H1 (cell line): ENCODE measurements around the gene NECAB3. TPM values are rescaled to one million over a fixed set of nuclear protein-coding genes. Genes with fewer than 3 reads are reported as not detected.

Experiments
- CTCF ChIA-PET: fragments of 300-600 bp; sonication (Branson Sonifier 250); formaldehyde crosslinking; loops from one replicate; lab custom pipeline; 2021; ENCODE audit not compliant: partially characterized antibody; lab: Charles Lee
- POLR2A ChIA-PET: fragments of 300-600 bp; sonication (Branson Sonifier 250); formaldehyde crosslinking; loops from one replicate; lab custom pipeline; 2021; ENCODE audit warnings: inconsistent platforms; ENCODE audit not compliant: partially characterized antibody; lab: Charles Lee
- DNase-seq, 2 experiments: peaks; one replicate each; pipeline versions ENCODE4 v3.0.0 to v3.0.0-alpha.2; 2010 to 2022; ENCODE audit warnings: low spot score in 2 of 2, low read depth in 1 of 2, mixed read lengths in 1 of 2
- FAIRE-seq: peaks from 2 replicates; lab custom pipeline; 2011; peaks lifted over from hg19 to GRCh38; lab: Jason Lieb, UNC
- H2AFZ ChIP-seq: 2 replicates; pipeline ENCODE4 v1.8.1; 2012; ENCODE audit warnings: low read length, inconsistent platforms
- H2AK5ac ChIP-seq: 2 replicates; pipeline ENCODE4 v1.6.1; 2013; ENCODE audit warnings: low read depth, low read length
- H2BK120ac ChIP-seq: replicated peaks from 2 replicates; pipeline ENCODE3; 2013; ENCODE audit warnings: low read depth, low read length, inconsistent platforms
- H2BK12ac ChIP-seq: 2 replicates; pipeline ENCODE4 v1.6.1; 2013; ENCODE audit warnings: low read depth, low read length
- H2BK15ac ChIP-seq: 2 replicates; pipeline ENCODE4 v1.6.1; 2013; ENCODE audit warnings: low read length
- H2BK20ac ChIP-seq: 2 replicates; pipeline ENCODE4 v1.6.1; 2013; ENCODE audit warnings: low read length
- H2BK5ac ChIP-seq: 2 replicates; pipeline ENCODE4 v1.6.1; 2013; ENCODE audit warnings: low read depth, low read length
- H3K14ac ChIP-seq: 2 replicates; pipeline ENCODE4 v1.6.1; 2013; ENCODE audit warnings: inconsistent platforms; ENCODE audit not compliant: insufficient read length
- H3K18ac ChIP-seq: 2 replicates; pipeline ENCODE4 v1.6.1; 2013; ENCODE audit warnings: low read length; ENCODE audit errors: extremely low read depth
- H3K23ac ChIP-seq: 2 replicates; pipeline ENCODE4 v1.6.1; 2013; ENCODE audit warnings: inconsistent platforms; ENCODE audit not compliant: insufficient read length
- H3K23me2 ChIP-seq: 2 replicates; pipeline ENCODE4 v1.6.1; 2013; ENCODE audit warnings: low read depth, low read length
- H3K27ac ChIP-seq: 2 replicates; pipeline ENCODE4 v1.6.1; 2011; ENCODE audit warnings: low read depth, low read length, inconsistent platforms
- H3K27me3 ChIP-seq, 4 experiments: replicated peaks in 1 of 4; 1 replicate in 1 of 4; 2 replicates in 3 of 4; pipeline versions ENCODE4 v1.6.1 to v1.8.1; 2011 to 2013; ENCODE audit warnings: low read length in 3 of 4, mild to moderate bottlenecking in 3 of 4, inconsistent platforms in 2 of 4, mixed read lengths in 2 of 4, moderate library complexity in 1 of 4; ENCODE audit not compliant: control insufficient read depth in 3 of 4, insufficient read depth in 3 of 4; ENCODE audit errors: extremely low read depth in 1 of 4
- H3K36me3 ChIP-seq, 4 experiments: 2 replicates each; pipeline versions ENCODE4 v1.6.1 to v1.8.1; 2011 to 2013; ENCODE audit warnings: mild to moderate bottlenecking in 4 of 4, low read length in 3 of 4, moderate library complexity in 2 of 4, control low read depth in 1 of 4, inconsistent platforms in 1 of 4; ENCODE audit not compliant: insufficient read depth in 4 of 4, control insufficient read depth in 2 of 4
- H3K4ac ChIP-seq: replicated peaks from 2 replicates; pipeline ENCODE3; 2013; ENCODE audit warnings: low read length, low read depth, mixed read lengths, inconsistent platforms; ENCODE audit not compliant: insufficient read length
- H3K4me1 ChIP-seq, 4 experiments: replicated peaks in 1 of 4; 1 replicate in 1 of 4; 2 replicates in 3 of 4; pipeline versions ENCODE4 v1.6.1 to v1.8.1; 2011 to 2013; ENCODE audit warnings: low read length in 3 of 4, inconsistent platforms in 2 of 4, mixed read lengths in 1 of 4; ENCODE audit not compliant: insufficient read depth in 4 of 4, control insufficient read depth in 3 of 4
- H3K4me2 ChIP-seq, 2 experiments: 2 replicates each; pipeline versions ENCODE4 v1.6.1 to v1.8.1; 2011 to 2013; ENCODE audit warnings: low read depth in 2 of 2, low read length in 2 of 2, control low read depth in 1 of 2, inconsistent platforms in 1 of 2, mild to moderate bottlenecking in 1 of 2; ENCODE audit not compliant: insufficient read depth in 1 of 2
- H3K4me3 ChIP-seq, 4 experiments: fragments of 200-600, 300-600 bp in 1 of 4; sonication (generic), shearing (Covaris generic), sonication (Bioruptor Twin) in 1 of 4; 2 replicates each; pipeline versions ENCODE4 v1.5.1 to v1.8.1; 2011 to 2016; ENCODE audit warnings: low read length in 4 of 4, low read depth in 3 of 4, control low read depth in 2 of 4, inconsistent platforms in 2 of 4, mild to moderate bottlenecking in 2 of 4, mixed read lengths in 1 of 4, moderate library complexity in 1 of 4; ENCODE audit not compliant: insufficient read depth in 2 of 4; ENCODE audit errors: extremely low read depth in 1 of 4
- H3K56ac ChIP-seq: replicated peaks from 2 replicates; pipeline ENCODE3; 2013; ENCODE audit warnings: low read depth, mild to moderate bottlenecking, mixed read lengths, low read length, inconsistent platforms; ENCODE audit not compliant: insufficient read length
- H3K79me1 ChIP-seq: 2 replicates; pipeline ENCODE4 v1.6.1; 2013; ENCODE audit warnings: low read depth, low read length, control low read depth
- H3K79me2 ChIP-seq, 2 experiments: 2 replicates each; pipeline versions ENCODE4 v1.6.1 to v1.8.1; 2012 to 2013; ENCODE audit warnings: low read length in 2 of 2, mild to moderate bottlenecking in 2 of 2, inconsistent platforms in 1 of 2; ENCODE audit not compliant: insufficient read depth in 2 of 2, control insufficient read depth in 1 of 2
- H3K9ac ChIP-seq, 4 experiments: replicated peaks in 1 of 4; 1 replicate in 1 of 4; 2 replicates in 3 of 4; pipeline versions ENCODE4 v1.6.1 to v1.8.1; 2011 to 2013; ENCODE audit warnings: low read depth in 3 of 4, low read length in 3 of 4, control low read depth in 2 of 4, mild to moderate bottlenecking in 2 of 4, moderate library complexity in 2 of 4, inconsistent platforms in 1 of 4; ENCODE audit errors: extremely low read depth in 1 of 4
- H3K9me3 ChIP-seq, 2 experiments: 2 replicates each; pipeline versions ENCODE4 v1.6.1 to v1.8.1; 2012 to 2013; ENCODE audit warnings: mild to moderate bottlenecking in 2 of 2, moderate library complexity in 2 of 2, control low read depth in 1 of 2, inconsistent platforms in 1 of 2, low read depth in 1 of 2, low read length in 1 of 2, mixed read lengths in 1 of 2; ENCODE audit not compliant: insufficient read depth in 2 of 2
- H4K20me1 ChIP-seq, 2 experiments: replicated peaks in 1 of 2; 2 replicates each; pipeline versions ENCODE3 to v1.8.1; 2011 to 2013; ENCODE audit warnings: inconsistent platforms in 2 of 2, low read length in 2 of 2, mild to moderate bottlenecking in 1 of 2; ENCODE audit not compliant: insufficient read depth in 2 of 2, control insufficient read depth in 1 of 2
- H4K5ac ChIP-seq: 2 replicates; pipeline ENCODE4 v1.6.1; 2013; ENCODE audit warnings: low read length, low read depth, mixed read lengths, inconsistent platforms; ENCODE audit not compliant: insufficient read length
- H4K8ac ChIP-seq: 2 replicates; pipeline ENCODE4 v1.8.0; 2013; ENCODE audit warnings: mild to moderate bottlenecking, moderate library complexity, low read length, inconsistent platforms; ENCODE audit not compliant: insufficient read depth; ENCODE audit errors: extremely low read depth
- H4K91ac ChIP-seq: replicated peaks from 2 replicates; pipeline ENCODE3; 2013; ENCODE audit warnings: low read length, mixed read lengths, inconsistent platforms; ENCODE audit not compliant: insufficient read length
- CEBPB ChIP-seq: IDR thresholded peaks from 2 replicates; pipeline ENCODE4 v1.6.1; 2012; ENCODE audit warnings: low read depth, low read length
- POLR2AphosphoS5 ChIP-seq: IDR thresholded peaks from 2 replicates; pipeline ENCODE4 v1.6.1; 2011; ENCODE audit warnings: low read depth, low read length
- WGBS, 2 experiments: shearing (Covaris generic) in 1 of 2; methylation state at CpG; one replicate each; pipeline versions ENCODE4 v1.1.6 to v1.1.7; 2013 to 2015; ENCODE audit warnings: low lambda C conversion rate in 2 of 2, mixed read lengths in 2 of 2, inconsistent platforms in 1 of 2, low coverage in 1 of 2, missing lambda C conversion rate in 1 of 2; ENCODE audit not compliant: insufficient replicate concordance in 2 of 2, insufficient coverage in 1 of 2, insufficient read length in 1 of 2; ENCODE audit errors: extremely low coverage in 1 of 2, missing lambda C conversion rate in 1 of 2; 5-methylcytosine and 5-hydroxymethylcytosine counted together
- polyA plus RNA-seq, 7 experiments: library from polyadenylated mRNA; depleted of rRNA in 3 of 7; stranded (reverse) in 5 of 7; unstranded in 2 of 7; fragments of >200 nt in 5 of 7; fragments of 200-250 nt in 2 of 7; gene quantifications; 1 replicate in 5 of 7; 2 replicates in 1 of 7; 4 replicates in 1 of 7; pipeline versions ENCODE4 v1.2.1 to v1.2.3, GENCODE V29; 2011 to 2013; ENCODE audit warnings: missing spikeins in 2 of 7, mixed read lengths in 2 of 7
- total RNA-seq: library from RNA; stranded (reverse); fragmentation: NEBNext Ultra II Directional; extraction: Animal tissue kit (Norgen Biotek cat#: 25700); gene quantifications from 2 replicates; pipeline ENCODE4 v1.2.1, GENCODE V29; 2021

The NECAB3 gene
- total and polyA plus RNA-seq, 2 of the 8 experiments (the other 6 are each of a cell fraction or from before 2014, with no cell fraction given), result 20.5 to 46.2 TPM

DNA sequence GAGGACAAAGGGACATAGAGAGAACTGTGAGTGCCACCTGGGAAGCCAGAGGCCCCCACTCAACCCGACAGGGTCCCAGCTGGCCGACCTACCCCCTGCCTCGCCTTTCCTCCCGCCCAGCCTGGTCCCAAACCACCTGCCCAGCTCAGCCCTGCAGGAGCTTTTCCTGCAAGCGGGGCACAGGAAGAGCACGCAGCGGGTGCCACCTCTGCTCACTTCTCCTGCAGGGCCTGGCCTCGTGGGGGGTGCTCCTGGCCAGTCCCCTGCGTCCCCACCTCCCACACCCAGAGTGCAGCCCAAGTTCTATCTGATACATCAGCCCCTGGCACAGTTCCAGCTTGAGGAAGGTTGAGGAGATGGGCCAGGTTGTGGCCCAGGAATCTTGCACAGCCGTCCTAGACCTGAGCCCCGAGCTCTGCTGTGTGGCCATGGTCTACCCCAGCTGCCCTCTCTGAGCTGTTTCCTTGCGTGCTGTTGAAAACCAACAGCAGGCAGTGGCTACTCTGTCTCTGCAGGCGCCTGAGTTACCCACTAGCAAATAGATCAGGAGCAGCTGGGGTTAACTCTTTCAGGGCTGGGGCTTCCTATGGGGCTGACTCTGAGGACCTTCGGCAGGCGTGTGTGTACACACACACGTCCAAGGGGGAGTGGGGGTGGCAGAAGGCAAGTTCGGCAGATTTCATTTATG, 1.7 kb downstream of the NECAB3 start:
- 0 out of 7 replicates have a peak overlapping the region, but pooled peaks of 1 of the 4 experiments have one; percentile 56 for H3K9ac ChIP-seq
- 80% methylated on average over 17 of the region's 17 CpGs; no CpG with 5 or more reads in 1 of the 2 experiments for WGBS, 2 experiments
- no peak overlapping the region for H3K23ac ChIP-seq
- no peak overlapping the region; the same call in 1 of the 2 replicates for H4K8ac ChIP-seq
- peaks cover 15% of the 10 kb centered on the region for H3K23me2 ChIP-seq
- DNase-seq (no peak), FAIRE-seq (no peak)
- H2BK20ac ChIP-seq, result no peak overlapping the region
- H3K4me3 ChIP-seq, result peak overlapping the region in 1 of 4 experiments; percentile 77; a peak in 2 of 8 replicates
- TF ChIP-seq CEBPB (no peak), POLR2AphosphoS5 (no peak)
- peaks cover 0 to 30% of the 10 kb centered on the region in 2 experiments for H4K20me1 ChIP-seq
- H3K79me2 ChIP-seq, result no peaks in the 10 kb centered on the region
- H3K79me1 ChIP-seq, result no peaks in the 10 kb centered on the region; the same call in 1 of the 2 replicates
- no peak overlapping the region for H2BK120ac ChIP-seq
- no peak overlapping the region for H3K14ac ChIP-seq
- peaks cover 6 to 21% (median 16%) of the 10 kb centered on the region in 4 experiments; a peak in 6 of 8 replicates for H3K36me3 ChIP-seq
- peak overlapping the region; percentile 18; the same call in 1 of the 2 replicates for H2BK5ac ChIP-seq
- H3K18ac ChIP-seq, result no peak overlapping the region
- peak overlapping the region; percentile 85 to 97; a peak in 3 of 4 replicates for H3K4me2 ChIP-seq
- peaks cover 0 to 3% (median 1%) of the 10 kb centered on the region in 4 experiments; a peak in 3 of 7 replicates for H3K27me3 ChIP-seq
- CTCF ChIA-PET, result interaction anchor here (1.0 to 1.8 kb wide), 4 partner anchors 11 to 410 kb away, joined by 3 to 6 read pairs (median 4); partner anchors contain the start of gene E2F1
- H3K9me3 ChIP-seq, result peaks cover 0 to 2% of the 10 kb centered on the region in 2 experiments; a peak in 1 of 4 replicates
- no peak overlapping the region for H2AFZ ChIP-seq
- no peak overlapping the region for H4K91ac ChIP-seq
- peaks cover 0 to 24% (median 12%) of the 10 kb centered on the region in 4 experiments; a peak in 5 of 7 replicates for H3K4me1 ChIP-seq
- H2AK5ac ChIP-seq, result no peak overlapping the region
- H3K56ac ChIP-seq, result no peak overlapping the region
- H2BK15ac ChIP-seq, result no peak overlapping the region
- H4K5ac ChIP-seq, result no peak overlapping the region
- POLR2A ChIA-PET, result interaction anchor here (0.6 to 17.9 kb wide), 7 partner anchors 5 to 1142 kb away, joined by 3 to 245 read pairs (median 3); partner anchors contain the start of genes ACTL10, C20orf144, NECAB3 and PXMP4
- no peak overlapping the region for H3K27ac ChIP-seq
- peak overlapping the region; percentile 55; the same call in 1 of the 2 replicates for H2BK12ac ChIP-seq
- no peak overlapping the region for H3K4ac ChIP-seq
